AG04449 (cell line): ENCODE results near the gene MARCHF3.

ENCODE experiments used
- CTCF ChIA-PET: fragments of 350-600 bp; formaldehyde crosslinking; extraction: SDS; loops from one replicate; lab custom pipeline; 2021; ENCODE audit warnings: antibody characterized with exemption; lab: Yijun Ruan, JAX
- POLR2A ChIA-PET: fragments of 400-600, 350-600 bp; formaldehyde crosslinking; extraction: SDS; loops from one replicate; lab custom pipeline; 2020; ENCODE audit warnings: antibody characterized with exemption, inconsistent platforms; lab: Yijun Ruan, JAX
- DNase-seq: peaks from one replicate; pipeline ENCODE4 v3.0.0-alpha.2; 2010; ENCODE audit warnings: low read depth, low spot score
- H3K4me3 ChIP-seq: 2 replicates; pipeline ENCODE4 v1.5.1; 2011; ENCODE audit warnings: low read depth, mild to moderate bottlenecking, control low read depth, low read length
- CTCF ChIP-seq: IDR thresholded peaks from one replicate; pipeline ENCODE4 v1.5.1; 2011; ENCODE audit warnings: mild to moderate bottlenecking, moderate library complexity, low read length, control low read depth, inconsistent platforms; ENCODE audit not compliant: insufficient read depth; ENCODE audit errors: missing control alignments

Gene MARCHF3

GRCh38 chr5:126976520-126977172 is 53.7 kb downstream of the MARCHF3 start:
- ChIA-PET CTCF (interaction anchor here (1.0 kb wide), 1 partner anchor 11 kb away, joined by 3 read pairs; no protein-coding TSS in a partner anchor), POLR2A (no interaction called here)
- H3K4me3 ChIP-seq = no peak overlapping the region
- no peak for DNase-seq
- TF ChIP-seq CTCF = no peak

- no peak for TF ChIP-seq CTCF
- CTCF ChIA-PET = no interaction called here
- no peak overlapping the region for H3K4me3 ChIP-seq
- POLR2A ChIA-PET = no interaction called here
- DNase-seq = no peak
Observed at GRCh38 chr5:126975796-126976195, 54.6 kb downstream of the MARCHF3 start.

- no peak for TF ChIP-seq CTCF
- no peak overlapping the region for H3K4me3 ChIP-seq
- no peak for DNase-seq
- ChIA-PET POLR2A (no interaction called here), CTCF (no interaction called here)
Observed at GRCh38 chr5:126973193-126973592, 57.2 kb downstream of the MARCHF3 start.

GRCh38 chr5:126972062-126972895 is 58.1 kb downstream of the MARCHF3 start:
- DNase-seq = no peak
- H3K4me3 ChIP-seq = no peak overlapping the region
- ChIA-PET CTCF (interaction anchor here (0.9 kb wide), 1 partner anchor 8 kb away, joined by 3 read pairs; no protein-coding TSS in a partner anchor), POLR2A (no interaction called here)
- TF ChIP-seq CTCF = no peak

- ChIA-PET POLR2A (no interaction called here), CTCF (interaction anchor here (1.1 kb wide), 1 partner anchor 13 kb away, joined by 3 read pairs; no protein-coding TSS in a partner anchor)
- H3K4me3 ChIP-seq = no peak overlapping the region
- no peak for TF ChIP-seq CTCF
- no peak for DNase-seq
Observed at GRCh38 chr5:126971455-126972031, 58.8 kb downstream of the MARCHF3 start.

- no peak overlapping the region for H3K4me3 ChIP-seq
- peak; percentile 36 for DNase-seq
- no peak for TF ChIP-seq CTCF
- ChIA-PET POLR2A (no interaction called here), CTCF (interaction anchor here (1.1 kb wide), 1 partner anchor 12 kb away, joined by 3 read pairs; no protein-coding TSS in a partner anchor)
Observed at GRCh38 chr5:126970517-126971017, 59.8 kb downstream of the MARCHF3 start.
